Neural progenitor cell (in vitro differentiated cells): ENCODE data around the gene C1orf216.

Experiments used
- EZH2 ChIP-seq: fragments of 200-600 bp; sonication (generic); IDR thresholded peaks from 2 replicates; pipeline ENCODE4 v1.6.1; 2017; ENCODE audit warnings: antibody characterized with exemption, mild to moderate bottlenecking, moderate library complexity
- TF ChIP-seq, protein P1 (sequence below): fragments of 200-600 bp; sonication (generic); IDR thresholded peaks from 2 replicates; pipeline ENCODE4 v1.5.1; 2017; ENCODE audit warnings: antibody characterized with exemption, mild to moderate bottlenecking

DNA sequence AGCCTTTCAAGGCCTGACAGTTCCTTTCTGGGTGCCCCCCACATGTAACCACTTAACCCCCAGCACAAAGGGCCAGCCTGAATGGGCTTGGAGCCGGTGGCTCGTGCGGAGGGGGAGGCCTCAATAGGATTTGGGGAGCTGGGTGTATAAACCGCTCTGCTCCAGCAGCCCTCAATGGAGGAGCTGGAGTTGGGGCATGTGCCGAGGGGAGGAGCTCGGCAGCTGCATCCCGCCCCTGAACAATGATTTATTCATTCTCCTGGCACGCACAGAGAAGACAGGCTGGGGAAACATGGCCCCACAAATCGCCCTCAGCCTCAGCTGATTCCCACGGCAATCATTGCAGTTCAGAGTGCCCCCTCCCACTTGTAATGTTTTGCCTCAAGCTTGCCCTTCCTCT, 6.9 kb upstream of the C1orf216 start:
- TF ChIP-seq, protein P1, sequence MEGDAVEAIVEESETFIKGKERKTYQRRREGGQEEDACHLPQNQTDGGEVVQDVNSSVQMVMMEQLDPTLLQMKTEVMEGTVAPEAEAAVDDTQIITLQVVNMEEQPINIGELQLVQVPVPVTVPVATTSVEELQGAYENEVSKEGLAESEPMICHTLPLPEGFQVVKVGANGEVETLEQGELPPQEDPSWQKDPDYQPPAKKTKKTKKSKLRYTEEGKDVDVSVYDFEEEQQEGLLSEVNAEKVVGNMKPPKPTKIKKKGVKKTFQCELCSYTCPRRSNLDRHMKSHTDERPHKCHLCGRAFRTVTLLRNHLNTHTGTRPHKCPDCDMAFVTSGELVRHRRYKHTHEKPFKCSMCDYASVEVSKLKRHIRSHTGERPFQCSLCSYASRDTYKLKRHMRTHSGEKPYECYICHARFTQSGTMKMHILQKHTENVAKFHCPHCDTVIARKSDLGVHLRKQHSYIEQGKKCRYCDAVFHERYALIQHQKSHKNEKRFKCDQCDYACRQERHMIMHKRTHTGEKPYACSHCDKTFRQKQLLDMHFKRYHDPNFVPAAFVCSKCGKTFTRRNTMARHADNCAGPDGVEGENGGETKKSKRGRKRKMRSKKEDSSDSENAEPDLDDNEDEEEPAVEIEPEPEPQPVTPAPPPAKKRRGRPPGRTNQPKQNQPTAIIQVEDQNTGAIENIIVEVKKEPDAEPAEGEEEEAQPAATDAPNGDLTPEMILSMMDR: no peak
- no peak for TF ChIP-seq EZH2
